HL-60 (cell line): ENCODE data around the gene KBTBD7.

Experiments used
- CTCF ChIP-seq: IDR thresholded peaks from one replicate; pipeline ENCODE4 v1.5.1; 2011; ENCODE audit warnings: low read length, control low read depth, inconsistent platforms; ENCODE audit not compliant: insufficient read depth
- GABPA ChIP-seq: IDR thresholded peaks from 2 replicates; pipeline ENCODE4 v1.6.1; 2012; ENCODE audit warnings: low read depth
- POLR2AphosphoS5 ChIP-seq: IDR thresholded peaks from 2 replicates; pipeline ENCODE4 v1.6.1; 2012; ENCODE audit warnings: low read depth
- REST ChIP-seq: IDR thresholded peaks from 2 replicates; pipeline ENCODE4 v1.6.1; 2012; ENCODE audit warnings: low read depth; ENCODE audit not compliant: insufficient replicate concordance
- SPI1 ChIP-seq: IDR thresholded peaks from 2 replicates; pipeline ENCODE4 v1.6.1; 2012; ENCODE audit warnings: low read depth, mild to moderate bottlenecking, borderline replicate concordance

DNA sequence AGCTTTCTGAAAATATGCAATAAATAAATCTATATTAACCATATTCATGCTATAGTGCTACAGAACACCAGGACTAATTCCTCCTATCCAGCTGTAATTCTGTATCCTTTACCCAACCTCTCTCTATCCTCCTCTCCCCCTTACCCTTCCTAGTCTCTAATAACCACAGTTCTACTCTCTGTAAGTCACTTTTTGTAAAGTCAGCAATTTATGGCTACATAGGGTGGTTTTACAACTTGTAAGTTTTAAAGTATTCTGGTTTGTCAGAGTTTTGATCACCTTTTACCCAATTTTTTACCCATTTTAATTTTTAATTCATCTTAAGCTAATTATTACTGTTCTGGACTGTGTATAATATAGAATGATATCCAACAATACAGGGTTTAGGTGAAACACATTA is 35.0 kb upstream of the KBTBD7 start:
- no peak for TF ChIP-seq CTCF
- no peak for TF ChIP-seq POLR2AphosphoS5
- no peak for TF ChIP-seq REST
- TF ChIP-seq SPI1: no peak
- no peak for TF ChIP-seq GABPA
